GM18505 (cell line): ENCODE data around the gene LPCAT1.

Experiments used
- ATAC-seq: cut with Tn5 transposase; IDR thresholded peaks from one replicate; pipeline ENCODE4 v1.9.1; 2021; ENCODE audit not compliant: unreplicated experiment
- POLR2A ChIP-seq: IDR thresholded peaks from 4 replicates; pipeline ENCODE4 v1.6.1; 2011; ENCODE audit warnings: borderline replicate concordance; ENCODE audit not compliant: insufficient read depth, insufficient read length; ENCODE audit errors: extremely low read depth

Gene LPCAT1

DNA sequence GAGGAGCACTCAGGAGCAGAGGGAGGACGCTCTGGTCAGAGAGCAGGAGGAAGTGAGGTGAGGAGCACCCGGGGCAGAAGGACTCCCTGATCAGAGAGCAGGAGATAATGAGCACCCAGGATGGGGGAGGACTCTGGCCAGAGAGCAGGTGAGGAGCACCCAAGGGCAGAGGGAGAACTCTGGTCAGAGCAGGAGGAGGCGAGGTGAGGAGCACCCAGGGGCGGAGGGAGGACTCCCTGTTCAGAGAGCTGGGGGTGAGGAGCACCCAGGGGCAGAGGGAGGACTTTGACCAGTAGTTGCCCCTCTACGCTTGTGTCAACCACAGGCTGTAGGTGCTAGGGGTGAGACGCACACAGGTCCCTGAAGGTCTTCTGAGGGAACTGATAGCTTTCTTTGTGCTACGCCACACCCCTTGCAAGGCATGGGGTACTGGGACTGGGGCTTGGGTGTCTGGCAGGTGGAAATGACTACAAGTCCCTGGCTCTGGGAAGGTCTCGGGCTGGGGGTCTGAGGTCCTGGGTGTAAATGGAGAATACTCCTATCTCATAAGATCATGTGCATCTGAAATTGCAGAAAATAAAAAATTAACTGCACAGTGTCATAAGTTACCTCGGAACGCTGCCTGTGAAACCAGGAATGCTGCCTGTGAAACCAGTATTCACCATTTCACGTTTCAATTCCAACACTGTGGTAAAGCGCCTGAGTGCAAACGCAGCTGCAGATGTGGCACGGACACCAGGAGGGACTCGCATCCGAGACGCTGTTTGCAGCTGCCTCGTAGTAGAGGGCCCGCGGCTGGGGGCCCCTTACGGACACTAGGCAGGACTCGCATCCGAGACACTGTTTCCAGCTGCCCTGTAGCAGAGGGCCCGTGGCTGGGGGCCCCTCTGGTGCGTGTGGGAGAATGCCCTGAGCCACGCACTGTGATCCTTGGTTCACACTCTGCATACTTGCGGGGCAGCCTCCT lies 51.5 kb downstream of the LPCAT1 start:
- no peak for ATAC-seq
- TF ChIP-seq POLR2A, result no peak

- ATAC-seq, result no peak
- no peak for TF ChIP-seq POLR2A
Measured at GRCh38 chr5:1471240-1471853, 52.4 kb downstream of the LPCAT1 start.

DNA sequence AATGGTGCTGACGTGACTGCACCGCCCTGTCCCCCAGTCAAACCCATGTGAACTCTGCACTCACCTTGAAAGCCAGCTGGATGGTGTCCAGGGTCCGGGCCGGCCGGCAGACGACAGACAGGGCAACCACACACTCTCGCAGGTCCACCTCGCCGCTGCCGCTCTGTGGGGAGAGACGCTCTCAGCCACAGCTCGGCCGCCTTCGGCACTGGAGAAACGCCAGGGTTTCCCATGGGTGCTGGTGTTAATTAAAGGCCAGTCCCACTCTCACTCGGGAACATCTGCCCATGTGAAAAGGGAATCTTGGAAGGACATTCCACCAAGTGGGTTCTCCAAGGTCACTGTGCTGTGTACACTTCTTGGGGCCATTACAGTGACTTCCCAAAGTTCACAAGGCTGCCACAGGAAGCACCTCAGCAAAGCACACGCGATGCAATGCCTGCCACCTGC lies 53.0 kb downstream of the LPCAT1 start:
- ATAC-seq, result no peak
- TF ChIP-seq POLR2A, result peak; percentile 17

GRCh38 chr5:1468629-1469527 lies 54.9 kb downstream of the LPCAT1 start:
- no peak for ATAC-seq
- TF ChIP-seq POLR2A, result no peak

GRCh38 chr5:1468247-1468612 lies 55.5 kb downstream of the LPCAT1 start:
- TF ChIP-seq POLR2A, result no peak
- ATAC-seq, result no peak

DNA sequence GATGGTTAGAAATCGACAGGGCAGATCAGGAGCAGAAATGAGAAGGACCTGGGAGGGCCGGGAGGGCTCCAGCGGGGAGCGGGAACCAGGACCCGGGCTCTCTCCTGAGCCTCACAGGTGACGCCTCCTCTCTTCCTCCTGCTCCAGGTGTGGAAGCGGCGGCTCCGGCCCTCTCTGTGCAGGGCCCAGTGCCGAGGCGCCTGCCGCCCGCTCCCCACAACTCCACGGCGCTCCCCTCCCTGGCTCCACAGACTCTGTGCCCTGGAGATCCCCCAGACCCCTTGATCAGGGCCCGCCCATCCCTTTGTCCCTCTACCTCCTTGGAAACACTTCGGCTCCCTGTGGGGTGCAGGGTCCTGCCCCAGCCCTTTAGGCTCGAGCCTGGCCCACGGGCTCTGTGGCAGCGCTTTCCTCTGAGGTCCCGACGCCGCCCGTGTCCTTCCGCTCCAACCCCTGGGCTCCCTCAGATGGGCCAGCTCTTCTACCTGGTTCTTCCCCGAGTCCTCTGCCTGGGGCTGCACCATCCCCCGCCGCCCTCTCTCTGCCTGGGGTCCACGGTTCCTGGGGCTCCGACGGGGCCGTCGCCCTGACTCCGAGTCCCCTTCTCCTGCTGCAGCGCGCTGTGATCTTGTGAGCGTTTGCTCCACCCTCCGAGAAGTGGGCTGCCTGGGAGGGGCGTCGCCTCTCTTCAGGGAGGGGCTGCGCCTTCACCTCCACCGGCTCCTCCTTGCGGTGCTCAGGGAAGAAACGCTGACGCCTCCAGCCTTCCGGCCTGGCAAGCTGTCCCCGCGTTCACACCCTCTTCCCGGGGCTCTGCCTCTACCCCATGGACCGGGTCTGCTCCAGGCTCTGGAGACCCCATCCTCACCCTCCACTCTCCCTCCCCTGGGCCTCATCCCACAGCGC lies 56.2 kb downstream of the LPCAT1 start:
- ATAC-seq, result no peak
- TF ChIP-seq POLR2A, result no peak

GRCh38 chr5:1466631-1467265 lies 57.0 kb downstream of the LPCAT1 start:
- no peak for TF ChIP-seq POLR2A
- no peak for ATAC-seq

DNA sequence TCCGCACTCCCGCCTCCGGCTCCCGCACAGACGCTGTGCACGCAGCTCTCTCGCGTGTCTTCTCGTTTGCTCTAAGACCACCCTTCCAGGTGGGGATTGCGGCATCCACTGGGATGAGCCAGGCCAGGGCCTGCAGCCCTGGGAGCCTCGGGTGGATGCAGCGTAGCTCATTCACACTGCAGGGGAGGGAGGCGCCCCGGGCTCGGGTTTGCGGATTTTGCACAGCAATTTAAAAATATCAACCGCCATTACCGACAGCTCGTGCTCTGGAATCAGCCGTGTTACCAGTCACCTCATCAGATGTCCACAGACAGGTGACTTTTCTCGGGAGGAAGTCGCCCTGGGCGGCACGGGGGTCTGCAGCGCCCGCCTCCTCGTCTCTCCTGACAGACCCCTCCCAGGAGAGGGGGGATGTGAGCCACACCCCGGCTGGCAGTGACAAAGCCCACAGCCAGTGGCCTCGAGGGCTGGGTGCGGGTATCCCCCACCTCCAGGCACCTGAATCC lies 57.7 kb downstream of the LPCAT1 start:
- ATAC-seq, result no peak
- no peak for TF ChIP-seq POLR2A

DNA sequence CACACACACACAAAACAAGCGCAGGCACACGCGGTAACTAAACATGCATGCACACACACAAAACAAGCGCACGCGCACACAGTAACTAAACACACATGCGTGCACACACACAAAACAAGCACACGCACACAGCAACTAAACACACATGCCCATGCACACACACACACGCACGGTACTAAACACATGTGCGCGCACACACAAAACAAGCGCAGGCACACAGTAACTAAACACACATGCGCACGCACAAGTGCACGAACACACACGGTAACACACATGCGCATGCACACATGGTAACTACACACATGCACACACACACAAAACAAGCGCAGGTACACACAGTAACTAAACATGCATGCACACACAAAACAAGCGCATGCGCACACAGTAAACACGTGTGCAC lies 58.6 kb downstream of the LPCAT1 start:
- no peak for ATAC-seq
- no peak for TF ChIP-seq POLR2A

GRCh38 chr5:1464511-1464910 lies 59.2 kb downstream of the LPCAT1 start:
- TF ChIP-seq POLR2A, result no peak
- ATAC-seq, result no peak

GRCh38 chr5:1464096-1464446 lies 59.7 kb downstream of the LPCAT1 start:
- no peak for TF ChIP-seq POLR2A
- ATAC-seq, result no peak
